ENCODE measurements around the gene KCTD10.

DNA sequence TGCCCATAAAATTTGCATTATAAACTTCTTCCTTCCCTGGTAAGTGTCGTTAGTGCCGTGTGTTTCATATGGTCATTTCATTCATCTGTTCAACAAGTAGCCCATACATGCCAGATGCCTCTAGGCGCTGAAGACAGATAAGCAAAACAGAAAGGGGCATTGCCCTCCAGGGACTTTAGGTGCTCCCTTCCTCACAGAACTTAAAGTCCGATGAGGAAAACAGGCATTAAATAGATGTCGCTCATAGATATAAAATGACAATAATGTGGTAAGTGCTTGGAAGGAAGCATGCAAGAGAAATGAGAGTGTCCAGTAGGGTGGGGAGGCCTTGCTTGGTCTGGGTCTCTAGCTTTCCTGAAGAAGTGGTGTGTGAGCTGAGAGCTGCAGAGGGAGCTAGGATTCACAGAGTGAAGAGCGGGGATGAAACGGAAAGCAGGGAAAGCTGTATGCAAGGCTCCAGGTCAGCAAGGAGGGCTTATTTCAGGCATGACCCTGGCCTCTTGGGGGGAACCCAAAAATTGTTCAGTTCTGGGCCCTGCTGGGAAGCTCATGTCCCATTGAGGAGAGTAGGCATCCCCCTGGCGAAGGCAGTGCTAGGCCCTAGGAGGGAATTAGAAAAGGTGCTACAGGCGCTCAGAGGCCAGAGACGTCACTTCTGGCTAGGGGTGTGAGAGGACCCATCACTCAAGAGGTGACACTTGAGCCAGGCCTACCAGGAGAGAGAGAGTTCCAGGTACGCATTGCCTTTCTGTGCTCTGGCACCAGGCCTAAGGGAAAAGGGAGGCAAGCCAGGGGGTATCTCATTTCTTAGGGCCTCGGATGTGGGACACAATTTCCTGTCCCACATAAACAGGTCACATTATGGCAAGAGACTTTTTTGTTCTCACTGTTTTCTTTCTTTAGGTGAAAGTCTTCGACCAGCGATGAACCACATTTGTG lies 12.2 kb upstream of the KCTD10 start:
- TF ChIP-seq RAD21 (IDR thresholded peaks at IDR 0.05) (no peak), YY1 (IDR thresholded peaks at IDR 0.05) (no peak), SP1 (IDR thresholded peaks at IDR 0.05) (no peak), TAF1 (conservative IDR thresholded peaks at IDR 0.05) (no peak), REST (IDR thresholded peaks at IDR 0.05) (no peak)
- TF ChIP-seq, protein P1, sequence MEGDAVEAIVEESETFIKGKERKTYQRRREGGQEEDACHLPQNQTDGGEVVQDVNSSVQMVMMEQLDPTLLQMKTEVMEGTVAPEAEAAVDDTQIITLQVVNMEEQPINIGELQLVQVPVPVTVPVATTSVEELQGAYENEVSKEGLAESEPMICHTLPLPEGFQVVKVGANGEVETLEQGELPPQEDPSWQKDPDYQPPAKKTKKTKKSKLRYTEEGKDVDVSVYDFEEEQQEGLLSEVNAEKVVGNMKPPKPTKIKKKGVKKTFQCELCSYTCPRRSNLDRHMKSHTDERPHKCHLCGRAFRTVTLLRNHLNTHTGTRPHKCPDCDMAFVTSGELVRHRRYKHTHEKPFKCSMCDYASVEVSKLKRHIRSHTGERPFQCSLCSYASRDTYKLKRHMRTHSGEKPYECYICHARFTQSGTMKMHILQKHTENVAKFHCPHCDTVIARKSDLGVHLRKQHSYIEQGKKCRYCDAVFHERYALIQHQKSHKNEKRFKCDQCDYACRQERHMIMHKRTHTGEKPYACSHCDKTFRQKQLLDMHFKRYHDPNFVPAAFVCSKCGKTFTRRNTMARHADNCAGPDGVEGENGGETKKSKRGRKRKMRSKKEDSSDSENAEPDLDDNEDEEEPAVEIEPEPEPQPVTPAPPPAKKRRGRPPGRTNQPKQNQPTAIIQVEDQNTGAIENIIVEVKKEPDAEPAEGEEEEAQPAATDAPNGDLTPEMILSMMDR (IDR thresholded peaks at IDR 0.05; ENCODE audit: low read depth, low read length, missing input control), result no peak
